PC-3 (cell line): ENCODE measurements around the gene TCERG1L. TPM values are rescaled to one million over a fixed set of nuclear protein-coding genes. Genes with fewer than 3 reads are reported as not detected.

Experiments used
- ATAC-seq: fragments of 200-7000 bp; cut with Tn5 transposase; 2 replicates; pipeline ENCODE4 v1.9.1; 2020; ENCODE audit warnings: mild to moderate bottlenecking, moderate library complexity
- BruUV-seq: library from RNA; stranded (reverse); fragments of 400-500 nt; replicated peaks from 2 replicates; lab custom pipeline; 2021; lab: Mats Ljungman, UMichigan
- CTCF ChIA-PET: fragments of 300-600 bp; sonication (Branson Sonifier 250); formaldehyde crosslinking; loops from one replicate; lab custom pipeline; 2022; ENCODE audit warnings: antibody characterized with exemption; lab: Charles Lee
- POLR2A ChIA-PET: fragments of 300-600 bp; sonication (Branson Sonifier 250); formaldehyde crosslinking; loops from one replicate; lab custom pipeline; 2022; ENCODE audit warnings: antibody characterized with exemption; ENCODE audit not compliant: unreplicated experiment; lab: Charles Lee
- DNase-seq: peaks from one replicate; pipeline ENCODE4 v3.0.0-alpha.2; 2015
- H2AFZ ChIP-seq: fragments of 300-600 bp; sonication (generic); 2 replicates; pipeline ENCODE4 v1.6.0; 2016; ENCODE audit warnings: antibody characterized with exemption, low read length
- H3F3A ChIP-seq: fragments of 300-600 bp; sonication (generic); one replicate; pipeline ENCODE4 v1.6.0; 2017; ENCODE audit warnings: antibody characterized with exemption, low read length, control low read depth, mild to moderate bottlenecking; ENCODE audit not compliant: unreplicated experiment
- H3K27ac ChIP-seq: fragments of 300-600 bp; sonication (generic); 2 replicates; pipeline ENCODE4 v1.5.1; 2016; ENCODE audit warnings: mild to moderate bottlenecking, low read length
- H3K27me3 ChIP-seq: fragments of 300-600 bp; sonication (generic); 2 replicates; pipeline ENCODE4 v1.6.1; 2016; ENCODE audit warnings: low read length, mixed read lengths
- H3K36me3 ChIP-seq: fragments of 300-600 bp; sonication (generic); 2 replicates; pipeline ENCODE4 v1.6.1; 2016; ENCODE audit warnings: low read depth, mixed run types, low read length, mixed read lengths
- H3K4me1 ChIP-seq: fragments of 300-600 bp; sonication (generic); 2 replicates; pipeline ENCODE4 v1.5.1; 2016; ENCODE audit warnings: low read length; ENCODE audit not compliant: insufficient read depth
- H3K4me2 ChIP-seq: fragments of 300-600 bp; sonication (generic); 2 replicates; pipeline ENCODE4 v1.6.0; 2016; ENCODE audit warnings: low read length
- H3K4me3 ChIP-seq: fragments of 300-600 bp; sonication (generic); 2 replicates; pipeline ENCODE4 v1.5.1; 2016; ENCODE audit warnings: mild to moderate bottlenecking, low read length, mixed read lengths
- H3K79me2 ChIP-seq: fragments of 300-600 bp; sonication (generic); 2 replicates; pipeline ENCODE4 v1.6.1; 2017; ENCODE audit warnings: low read length, mixed read lengths
- H3K9ac ChIP-seq: fragments of 300-600 bp; sonication (generic); 2 replicates; pipeline ENCODE4 v1.6.0; 2016; ENCODE audit warnings: mild to moderate bottlenecking, low read length
- H3K9me2 ChIP-seq: fragments of 300-600 bp; sonication (generic); replicated peaks from 2 replicates; pipeline ENCODE4 v1.6.1; 2016; ENCODE audit warnings: mixed run types, low read length, mixed read lengths
- H3K9me3 ChIP-seq: fragments of 300-600 bp; sonication (generic); 2 replicates; pipeline ENCODE4 v1.6.1; 2016; ENCODE audit warnings: low read length, mixed read lengths
- H4K20me1 ChIP-seq: fragments of 300-600 bp; sonication (generic); 2 replicates; pipeline ENCODE4 v1.6.1; 2016; ENCODE audit warnings: low read length, mixed read lengths
- CTCF ChIP-seq: fragments of 300-600 bp; sonication (generic); conservative IDR thresholded peaks from 2 replicates; pipeline ENCODE4 v1.5.1; 2017; ENCODE audit warnings: antibody characterized with exemption, low read depth, mild to moderate bottlenecking, low read length
- EZH2 ChIP-seq: fragments of 300-600 bp; sonication (generic); IDR thresholded peaks from one replicate; pipeline ENCODE4 v1.6.1; 2017; ENCODE audit warnings: antibody characterized with exemption, mild to moderate bottlenecking, low read length; ENCODE audit not compliant: unreplicated experiment
- EZH2phosphoT487 ChIP-seq: fragments of 300-600 bp; sonication (generic); IDR thresholded peaks from 2 replicates; pipeline ENCODE4 v1.6.1; 2018; ENCODE audit warnings: mild to moderate bottlenecking, antibody characterized with exemption, low read length, borderline replicate concordance
- intact Hi-C: fragments of 100-400 bp; cut with micrococcal nuclease; formaldehyde crosslinking; loops from 2 replicates; pipeline ENCODE4 v1.9.0; 2023
- total RNA-seq: library from RNA; depleted of rRNA; stranded (reverse); fragments of >200 nt; gene quantifications from 2 replicates; pipeline ENCODE4 v1.2.3, GENCODE V29; 2014

The TCERG1L gene
- total RNA-seq, 1 experiment from 2014 or later = not detected

GRCh38 chr10:131173484-131174210, 137.9 kb downstream of the TCERG1L start:
- Histone ChIP-seq H3K27ac (no peak overlapping the region), H3K79me2 (no peaks in the 10 kb centered on the region), H3K4me2 (no peak overlapping the region), H3K36me3 (no peaks in the 10 kb centered on the region), H3K4me3 (no peak overlapping the region), H3K4me1 (no peaks in the 10 kb centered on the region), H3K9me2 (no peaks in the 10 kb centered on the region), H3K27me3 (no peaks in the 10 kb centered on the region), H4K20me1 (no peaks in the 10 kb centered on the region), H2AFZ (no peak overlapping the region), H3K9me3 (no peaks in the 10 kb centered on the region), H3F3A (no peaks in the 10 kb centered on the region), H3K9ac (no peak overlapping the region)
- ChIA-PET POLR2A (no interaction called here), CTCF (no interaction called here)
- DNase-seq = no peak
- intact Hi-C loops = no loop called here
- TF ChIP-seq CTCF = no peak
- TF ChIP-seq EZH2 = no peak
- no peak for TF ChIP-seq EZH2phosphoT487
- ATAC-seq = no peak
- no TSS peak for BruUV-seq

- TF ChIP-seq EZH2 (no peak), CTCF (no peak), EZH2phosphoT487 (no peak)
- no peaks in the 10 kb centered on the region for H3K9me3 ChIP-seq
- ATAC-seq = no peak
- ChIA-PET POLR2A (no interaction called here), CTCF (no interaction called here)
- H2AFZ ChIP-seq = no peak overlapping the region
- H3K27ac ChIP-seq = no peak overlapping the region
- H3K4me2 ChIP-seq = no peak overlapping the region
- H3K79me2 ChIP-seq = no peaks in the 10 kb centered on the region
- H3K27me3 ChIP-seq = no peaks in the 10 kb centered on the region
- intact Hi-C loops = no loop called here
- H3F3A ChIP-seq = no peaks in the 10 kb centered on the region
- no peaks in the 10 kb centered on the region for H4K20me1 ChIP-seq
- no peaks in the 10 kb centered on the region for H3K4me1 ChIP-seq
- no peaks in the 10 kb centered on the region for H3K36me3 ChIP-seq
- H3K9me2 ChIP-seq = no peaks in the 10 kb centered on the region
- H3K9ac ChIP-seq = no peak overlapping the region
- BruUV-seq = no TSS peak
- no peak overlapping the region for H3K4me3 ChIP-seq
- DNase-seq = no peak
Observed at GRCh38 chr10:131172433-131172832, 139.1 kb downstream of the TCERG1L start.

- no TSS peak for BruUV-seq
- CTCF ChIA-PET = no interaction called here
- Histone ChIP-seq H3K36me3 (no peaks in the 10 kb centered on the region), H3K79me2 (no peaks in the 10 kb centered on the region), H3K9ac (no peak overlapping the region), H3K4me2 (no peak overlapping the region), H3K9me3 (no peaks in the 10 kb centered on the region), H3K27ac (no peak overlapping the region), H3K9me2 (no peaks in the 10 kb centered on the region), H3F3A (no peaks in the 10 kb centered on the region), H2AFZ (no peak overlapping the region), H3K4me1 (no peaks in the 10 kb centered on the region), H3K4me3 (no peak overlapping the region), H4K20me1 (no peaks in the 10 kb centered on the region), H3K27me3 (no peaks in the 10 kb centered on the region)
- TF ChIP-seq EZH2 (no peak), EZH2phosphoT487 (no peak), CTCF (no peak)
- POLR2A ChIA-PET = no interaction called here
- intact Hi-C loops = no loop called here
- ATAC-seq = no peak
- no peak for DNase-seq
Observed at GRCh38 chr10:131169146-131169545, 142.4 kb downstream of the TCERG1L start.
